HepG2 (cell line): ENCODE results near the gene SOX4. TPM values are rescaled to one million over a fixed set of nuclear protein-coding genes. Genes with fewer than 3 reads are reported as not detected.

Source experiments
- FOXP4 ChIP-seq: sonication (generic); formaldehyde crosslinking; IDR thresholded peaks from 2 replicates; pipeline ENCODE4 v1.4.0; 2020; ENCODE audit warnings: missing genetic modification reagents
- HIVEP1 ChIP-seq: sonication (generic); formaldehyde crosslinking; IDR thresholded peaks from 2 replicates; pipeline ENCODE4 v1.4.0; 2020; ENCODE audit warnings: mild to moderate bottlenecking, missing genetic modification reagents
- HMGA1 ChIP-seq: sonication (generic); formaldehyde crosslinking; conservative IDR thresholded peaks from 2 replicates; pipeline ENCODE4 v1.4.0; 2020; ENCODE audit warnings: missing genetic modification reagents
- HNRNPLL ChIP-seq: fragments of 200-400 bp; formaldehyde crosslinking; IDR thresholded peaks from 2 replicates; pipeline ENCODE4 v1.6.1; 2017; ENCODE audit warnings: mild to moderate bottlenecking, low read depth, low read length; ENCODE audit not compliant: poor library complexity, severe bottlenecking
- KDM6A ChIP-seq: IDR thresholded peaks from 2 replicates; pipeline ENCODE4 v1.6.1; 2016; ENCODE audit warnings: low read depth
- MYC ChIP-seq: sonication (generic); formaldehyde crosslinking; IDR thresholded peaks from 2 replicates; pipeline ENCODE4 v1.9.0; 2021; ENCODE audit warnings: missing genetic modification reagents, borderline replicate concordance
- PRPF4 ChIP-seq: fragments of 200-400 bp; formaldehyde crosslinking; IDR thresholded peaks from 2 replicates; pipeline ENCODE4 v1.6.1; 2016; ENCODE audit warnings: low read length, low read depth; ENCODE audit not compliant: poor library complexity, severe bottlenecking
- USF2 ChIP-seq, 2 experiments: sonication (generic) in 1 of 2; formaldehyde crosslinking in 1 of 2; IDR thresholded peaks; 2 replicates each; pipeline versions ENCODE4 v1.5.1 to v1.6.1; 2011 to 2020; ENCODE audit warnings: borderline replicate concordance in 1 of 2, low read depth in 1 of 2, low read length in 1 of 2, mild to moderate bottlenecking in 1 of 2, missing genetic modification reagents in 1 of 2, moderate library complexity in 1 of 2
- ZC3H13 ChIP-seq: sonication (generic); formaldehyde crosslinking; IDR thresholded peaks from 2 replicates; pipeline ENCODE4 v1.8.1; 2023; ENCODE audit warnings: mild to moderate bottlenecking, missing genetic modification reagents, moderate library complexity
- ZC3H4 ChIP-seq: sonication (generic); formaldehyde crosslinking; IDR thresholded peaks from 2 replicates; pipeline ENCODE4 v1.4.0; 2020; ENCODE audit warnings: missing genetic modification reagents, borderline replicate concordance
- ZKSCAN5 ChIP-seq: sonication (generic); formaldehyde crosslinking; IDR thresholded peaks from 2 replicates; pipeline ENCODE4 v1.5.1; 2020; ENCODE audit warnings: mild to moderate bottlenecking, missing genetic modification reagents
- ZMAT5 ChIP-seq: sonication (generic); formaldehyde crosslinking; IDR thresholded peaks from 2 replicates; pipeline ENCODE4 v1.5.0; 2020; ENCODE audit warnings: mild to moderate bottlenecking, low read depth, missing genetic modification reagents, borderline replicate concordance
- ZMYM2 ChIP-seq: sonication (generic); formaldehyde crosslinking; IDR thresholded peaks from 2 replicates; pipeline ENCODE4 v1.8.0; 2022; ENCODE audit warnings: mild to moderate bottlenecking, missing genetic modification reagents
- ZNF350 ChIP-seq: sonication (generic); formaldehyde crosslinking; IDR thresholded peaks from 2 replicates; pipeline ENCODE4 v1.4.0; 2020; ENCODE audit warnings: mild to moderate bottlenecking, low read depth, missing genetic modification reagents, borderline replicate concordance
- ZNF354B ChIP-seq: sonication (generic); formaldehyde crosslinking; IDR thresholded peaks from 2 replicates; pipeline ENCODE4 v1.8.0; 2022; ENCODE audit warnings: mild to moderate bottlenecking, missing genetic modification reagents
- ZNF432 ChIP-seq: sonication (generic); formaldehyde crosslinking; IDR thresholded peaks from 2 replicates; pipeline ENCODE4 v1.5.0; 2020; ENCODE audit warnings: missing genetic modification reagents, mild to moderate bottlenecking, borderline replicate concordance
- ZNF761 ChIP-seq: sonication (generic); formaldehyde crosslinking; conservative IDR thresholded peaks from 2 replicates; pipeline ENCODE4 v1.4.0; 2020; ENCODE audit warnings: mild to moderate bottlenecking, missing genetic modification reagents
- ZNF773 ChIP-seq: sonication (generic); formaldehyde crosslinking; IDR thresholded peaks from 2 replicates; pipeline ENCODE4 v1.4.0; 2020; ENCODE audit warnings: missing genetic modification reagents, borderline replicate concordance
- ZSCAN31 ChIP-seq: sonication (generic); formaldehyde crosslinking; IDR thresholded peaks from 2 replicates; pipeline ENCODE4 v1.5.0; 2020; ENCODE audit warnings: low read depth, mild to moderate bottlenecking, missing genetic modification reagents
- ZSCAN9 ChIP-seq: IDR thresholded peaks from 2 replicates; pipeline ENCODE4 v1.6.1; 2016; ENCODE audit warnings: borderline replicate concordance
- polyA plus RNA-seq, 8 experiments: library from polyadenylated mRNA; depleted of rRNA in 3 of 8; stranded (reverse) in 7 of 8; unstranded in 1 of 8; fragments of >200 nt; fragmentation: Illumina TruSeq in 4 of 8; extraction: Trizol in 4 of 8; gene quantifications; 2 replicates each; pipeline versions ENCODE4 v1.2.1 to v1.2.3, GENCODE V29; 2011 to 2016; ENCODE audit warnings: low read depth in 4 of 8, missing spikeins in 1 of 8, mixed read lengths in 1 of 8; ENCODE audit not compliant: insufficient read depth in 1 of 8
- total RNA-seq, 5 experiments: library from RNA; depleted of rRNA; stranded (reverse); fragments of >200 nt; fragmentation: Illumina TruSeq; extraction: Trizol; gene quantifications; 2 replicates each; pipeline ENCODE4 v1.2.3, GENCODE V29; 2016; ENCODE audit warnings: low read depth in 1 of 5
- TF ChIP-seq, protein P1 (sequence below): sonication (generic); formaldehyde crosslinking; IDR thresholded peaks from 2 replicates; pipeline ENCODE4; 2020; ENCODE audit warnings: missing genetic modification reagents, mild to moderate bottlenecking, borderline replicate concordance

Gene SOX4
- total and polyA plus RNA-seq, 2 of the 13 experiments (the other 11 are each of a cell fraction or from before 2014, with no cell fraction given): 2.6 to 3.4 TPM

DNA sequence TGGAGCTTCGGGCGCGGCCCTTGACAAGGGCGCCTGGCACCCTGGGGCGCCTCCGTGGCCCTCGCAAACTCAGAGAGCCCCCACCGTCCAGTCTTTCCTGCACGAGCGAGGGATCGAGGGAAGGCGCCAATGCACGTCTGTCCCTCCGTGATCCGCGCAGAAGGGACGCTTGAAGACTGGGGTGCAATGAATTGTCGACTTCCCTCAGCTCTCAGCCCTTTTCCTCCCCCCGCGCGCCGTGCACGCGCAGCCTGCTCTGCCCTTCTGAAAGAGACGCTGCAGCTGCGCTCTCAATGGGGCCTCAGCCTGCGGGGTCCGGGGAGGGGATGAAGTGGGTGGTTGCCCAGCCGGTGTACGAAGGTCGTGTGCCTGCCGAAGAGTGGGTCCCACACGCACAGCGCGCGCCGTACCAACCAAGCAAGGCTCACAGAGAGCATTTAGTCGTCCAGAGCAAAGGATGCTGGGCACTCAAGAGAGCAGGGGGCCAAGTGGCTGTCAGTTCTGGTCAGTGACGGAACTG, 5.5 kb upstream of the SOX4 start (continued):
- TF ChIP-seq, protein P1, sequence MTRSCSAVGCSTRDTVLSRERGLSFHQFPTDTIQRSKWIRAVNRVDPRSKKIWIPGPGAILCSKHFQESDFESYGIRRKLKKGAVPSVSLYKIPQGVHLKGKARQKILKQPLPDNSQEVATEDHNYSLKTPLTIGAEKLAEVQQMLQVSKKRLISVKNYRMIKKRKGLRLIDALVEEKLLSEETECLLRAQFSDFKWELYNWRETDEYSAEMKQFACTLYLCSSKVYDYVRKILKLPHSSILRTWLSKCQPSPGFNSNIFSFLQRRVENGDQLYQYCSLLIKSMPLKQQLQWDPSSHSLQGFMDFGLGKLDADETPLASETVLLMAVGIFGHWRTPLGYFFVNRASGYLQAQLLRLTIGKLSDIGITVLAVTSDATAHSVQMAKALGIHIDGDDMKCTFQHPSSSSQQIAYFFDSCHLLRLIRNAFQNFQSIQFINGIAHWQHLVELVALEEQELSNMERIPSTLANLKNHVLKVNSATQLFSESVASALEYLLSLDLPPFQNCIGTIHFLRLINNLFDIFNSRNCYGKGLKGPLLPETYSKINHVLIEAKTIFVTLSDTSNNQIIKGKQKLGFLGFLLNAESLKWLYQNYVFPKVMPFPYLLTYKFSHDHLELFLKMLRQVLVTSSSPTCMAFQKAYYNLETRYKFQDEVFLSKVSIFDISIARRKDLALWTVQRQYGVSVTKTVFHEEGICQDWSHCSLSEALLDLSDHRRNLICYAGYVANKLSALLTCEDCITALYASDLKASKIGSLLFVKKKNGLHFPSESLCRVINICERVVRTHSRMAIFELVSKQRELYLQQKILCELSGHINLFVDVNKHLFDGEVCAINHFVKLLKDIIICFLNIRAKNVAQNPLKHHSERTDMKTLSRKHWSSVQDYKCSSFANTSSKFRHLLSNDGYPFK (CRISPR knock-in tag): peak; percentile 54; the same call in 1 of the 2 replicates
- no peak for TF ChIP-seq ZKSCAN5 (CRISPR knock-in tag)
- TF ChIP-seq USF2 (IDR thresholded peaks at IDR 0.05; ENCODE audit: low read depth, low read length): no peak
- no peak for TF ChIP-seq USF2 (CRISPR knock-in tag; IDR thresholded peaks at IDR 0.05; ENCODE audit: borderline replicate concordance)
- 0 out of 2 replicates have a peak, but pooled peaks have one; percentile 54 for TF ChIP-seq ZMYM2 (CRISPR knock-in tag)
- no peak for TF ChIP-seq KDM6A
- TF ChIP-seq ZSCAN31 (CRISPR knock-in tag): no peak
- peak; percentile 38; the same call in 1 of the 2 replicates for TF ChIP-seq HIVEP1 (CRISPR knock-in tag)
- peak; percentile 17; the same call in 1 of the 2 replicates for TF ChIP-seq MYC (CRISPR knock-in tag)
- TF ChIP-seq ZNF354B (CRISPR knock-in tag): 0 out of 2 replicates have a peak, but pooled peaks have one; percentile 61
- TF ChIP-seq ZSCAN9 (CRISPR knock-in tag): no peak
- TF ChIP-seq ZNF773 (CRISPR knock-in tag): peak; percentile 66; the same call in 1 of the 2 replicates
- TF ChIP-seq ZC3H13 (CRISPR knock-in tag): peak; percentile 54; the same call in 1 of the 2 replicates
- no peak for TF ChIP-seq ZC3H4 (CRISPR knock-in tag)
- peak; percentile 73 for TF ChIP-seq HNRNPLL
- 0 out of 2 replicates have a peak, but pooled peaks have one; percentile 27 for TF ChIP-seq ZMAT5
- TF ChIP-seq ZNF432 (CRISPR knock-in tag): 0 out of 2 replicates have a peak, but pooled peaks have one; percentile 27
- 0 out of 2 replicates have a peak, but pooled peaks have one; percentile 10 for TF ChIP-seq FOXP4
- TF ChIP-seq HMGA1 (CRISPR knock-in tag): no peak
- TF ChIP-seq ZNF761 (CRISPR knock-in tag): 0 out of 2 replicates have a peak, but pooled peaks have one; percentile 33
- TF ChIP-seq ZNF350 (CRISPR knock-in tag): peak; percentile 35; the same call in 1 of the 2 replicates
- no peak for TF ChIP-seq PRPF4
